GM19043 (cell line): ENCODE data around the gene ZNF410.
A peak's percentile ranks its signal among the peaks of the same experiment; 100 is the strongest.

Experiments
- ATAC-seq: cut with Tn5 transposase; IDR thresholded peaks from one replicate; pipeline ENCODE4 v1.9.1; 2021; ENCODE audit warnings: low read depth; ENCODE audit not compliant: unreplicated experiment

The ZNF410 gene

DNA sequence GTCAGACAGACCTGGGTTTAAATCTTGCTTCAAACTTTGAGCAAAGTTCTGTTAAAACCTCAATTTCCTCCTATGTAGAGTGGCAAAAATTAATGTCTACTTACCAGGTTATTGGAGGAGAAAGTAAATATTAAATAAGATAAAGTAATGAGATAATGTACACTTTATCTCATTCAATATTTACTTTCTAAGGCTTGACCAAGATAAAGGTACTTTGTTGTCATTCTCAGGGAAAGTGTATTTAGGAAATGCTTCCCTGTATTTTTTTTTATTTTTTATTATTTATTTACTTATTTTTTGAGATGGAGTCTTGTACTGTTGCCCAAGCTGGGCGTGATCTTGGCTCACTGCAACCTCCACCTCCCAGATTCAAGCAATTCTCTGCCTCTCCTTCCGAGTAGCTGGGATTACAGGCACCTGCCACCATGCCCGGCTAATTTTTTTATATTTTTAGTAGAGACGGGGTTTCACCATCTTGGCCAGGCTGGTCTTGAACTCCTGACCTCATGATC is 58.6 kb downstream of the ZNF410 start:
- no peak for ATAC-seq

DNA sequence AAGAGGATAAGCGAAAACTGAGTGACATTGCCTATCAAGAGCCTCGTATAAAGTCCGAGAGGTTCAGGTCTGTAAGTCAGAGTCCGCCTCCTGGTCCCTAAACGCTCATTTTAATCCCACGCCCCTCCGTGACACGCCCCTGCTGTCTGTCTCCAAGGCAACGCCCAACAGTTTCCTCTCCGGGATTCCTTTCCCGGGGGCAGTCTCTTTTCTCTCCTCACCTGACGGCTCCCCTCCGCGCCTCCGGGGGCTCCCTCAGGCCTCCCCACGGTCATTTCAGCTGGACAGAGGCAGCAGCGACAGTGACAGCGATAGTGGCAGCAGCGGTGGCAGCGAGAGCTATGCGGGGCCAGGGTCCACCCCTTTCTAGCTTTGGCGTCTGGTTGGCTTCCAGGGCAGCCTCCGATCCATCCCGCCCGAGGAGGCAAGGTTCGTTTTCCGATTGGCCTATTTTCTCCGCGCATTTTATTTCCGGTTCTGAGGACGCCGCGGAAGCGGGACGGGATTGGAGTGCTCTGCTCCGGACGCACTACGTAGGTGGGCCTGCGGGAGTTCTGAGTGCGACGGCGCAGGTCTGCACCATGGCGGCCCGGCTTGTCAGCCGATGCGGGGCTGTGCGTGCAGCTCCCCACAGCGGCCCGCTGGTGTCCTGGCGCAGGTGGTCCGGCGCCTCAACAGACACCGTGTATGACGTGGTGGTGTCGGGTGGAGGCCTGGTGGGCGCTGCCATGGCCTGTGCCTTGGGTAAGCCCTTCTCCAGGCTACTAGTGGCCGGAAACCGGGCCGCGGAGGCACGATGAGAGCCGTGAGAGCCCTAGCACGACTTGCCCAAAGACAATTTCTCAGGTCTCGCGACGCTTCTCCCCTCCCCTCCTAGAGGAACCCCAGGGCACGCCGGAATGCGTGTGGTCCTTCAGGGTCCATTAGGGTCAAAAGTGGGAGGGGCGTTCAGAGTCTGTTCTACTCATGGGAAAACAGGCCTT is 63.4 kb downstream of the ZNF410 start, which contains the start of the genes COQ6 and FAM161B:
Gene COQ6 (plus strand): TSS at position 551 of the 983 bp plus-strand sequence. CDS start 31 bp downstream, at position 582.
Gene FAM161B (minus strand): TSS at position 343 of the 983 bp plus-strand sequence. CDS start 68 bp downstream, at position 275.
- peak; percentile 91 for ATAC-seq

GRCh38 chr14:73953731-73954130 is 67.1 kb downstream of the ZNF410 start:
- no peak for ATAC-seq

DNA sequence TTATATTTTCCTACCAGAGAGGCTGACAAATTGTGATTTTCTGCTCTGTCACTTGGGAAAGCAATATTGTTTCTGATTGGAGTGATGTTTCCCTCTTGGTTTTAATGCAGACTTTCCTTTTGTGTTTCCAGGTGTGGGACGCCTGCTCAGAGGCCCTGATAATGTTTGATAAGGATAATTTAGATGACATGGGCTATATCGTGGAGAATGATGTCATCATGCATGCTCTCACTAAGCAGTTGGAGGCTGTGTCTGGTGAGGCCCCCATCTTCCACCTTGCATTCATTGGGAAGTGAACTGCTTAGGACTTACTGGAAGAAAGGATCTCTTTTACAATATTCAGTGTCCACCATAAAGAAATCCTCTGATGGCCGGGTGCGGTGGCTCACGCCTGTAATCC is 69.0 kb downstream of the ZNF410 start:
- no peak for ATAC-seq

DNA sequence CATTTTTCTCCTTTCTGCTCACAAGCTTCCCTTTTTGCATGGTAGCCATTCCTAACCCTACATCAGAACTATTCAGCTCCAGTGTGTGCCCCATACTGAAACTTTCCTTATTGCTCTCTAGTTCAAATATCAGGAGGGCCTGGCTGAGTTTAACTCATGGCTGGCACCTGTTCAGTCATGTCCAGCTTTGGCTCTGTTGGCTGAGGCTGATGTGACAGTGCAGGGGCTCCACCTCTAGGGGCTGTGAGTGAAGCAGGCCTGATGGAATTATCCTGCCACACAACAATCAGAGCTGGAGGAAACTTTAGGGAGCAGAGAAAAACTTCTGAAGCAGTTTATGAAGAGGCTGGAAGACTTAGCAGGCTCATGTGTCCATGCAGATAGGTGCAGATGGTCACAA is 71.9 kb downstream of the ZNF410 start:
- no peak for ATAC-seq

DNA sequence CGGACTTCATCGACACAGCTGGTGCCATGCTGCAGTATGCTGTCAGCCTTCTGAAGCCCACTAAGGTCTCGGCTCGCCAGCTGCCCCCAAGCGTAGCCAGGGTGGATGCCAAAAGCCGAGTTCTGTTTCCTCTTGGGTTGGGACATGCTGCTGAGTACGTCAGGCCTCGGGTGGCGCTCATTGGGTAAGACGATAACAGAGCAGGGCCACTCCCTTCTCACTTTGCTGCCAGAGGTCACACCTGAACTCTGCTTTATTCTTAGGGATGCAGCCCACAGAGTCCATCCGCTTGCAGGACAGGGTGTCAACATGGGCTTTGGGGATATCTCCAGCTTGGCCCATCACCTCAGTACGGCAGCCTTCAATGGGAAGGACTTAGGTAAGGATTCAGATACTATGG is 74.5 kb downstream of the ZNF410 start:
- no peak for ATAC-seq

DNA sequence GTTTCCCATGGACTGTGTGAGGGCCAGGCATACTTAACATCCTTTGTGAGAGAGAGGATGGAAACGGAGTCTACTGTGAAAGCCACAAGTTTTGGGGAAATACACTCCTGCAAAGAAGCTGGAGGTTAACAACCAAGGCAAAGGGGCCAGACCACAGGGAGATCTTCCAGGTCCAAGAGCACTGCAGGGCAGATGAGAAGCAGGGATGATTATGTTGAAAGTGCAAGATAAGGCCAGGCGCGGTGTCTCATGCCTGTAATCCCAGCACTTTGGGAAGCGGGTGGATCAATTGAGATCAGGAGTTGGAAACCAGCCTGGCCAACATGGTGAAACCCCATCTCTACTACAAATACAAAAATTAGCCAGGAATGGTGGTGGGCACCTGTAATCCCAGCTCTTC is 78.6 kb downstream of the ZNF410 start:
- no peak for ATAC-seq

- ATAC-seq, result no peak
Measured at GRCh38 chr14:73968885-73969284, 82.2 kb downstream of the ZNF410 start.

DNA sequence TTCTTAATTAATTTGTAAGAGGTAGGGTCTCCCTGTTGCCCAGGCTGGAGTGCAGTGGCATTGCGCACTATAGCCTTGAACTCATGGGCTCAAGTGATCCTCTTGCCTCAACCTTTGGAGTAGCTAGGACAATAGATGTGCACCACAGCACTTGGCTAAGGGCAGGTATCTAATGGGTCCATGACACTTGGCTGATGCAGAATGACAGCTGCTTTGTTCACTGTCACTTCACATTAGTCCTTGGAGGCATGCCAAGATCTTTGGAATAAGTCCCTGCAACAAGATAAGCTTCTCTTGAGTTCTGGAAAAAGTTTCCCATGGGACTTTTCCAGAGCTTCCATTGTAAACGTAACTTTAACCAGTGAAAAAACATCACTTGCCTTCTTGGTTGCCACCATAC is 86.8 kb downstream of the ZNF410 start:
- no peak for ATAC-seq

- no peak for ATAC-seq
Measured at GRCh38 chr14:73976125-73976524, 89.5 kb downstream of the ZNF410 start.

- no peak for ATAC-seq
Measured at GRCh38 chr14:73977896-73978295, 91.2 kb downstream of the ZNF410 start.
